ENCODE data around the gene ADAM19. TPM values are rescaled to one million over a fixed set of nuclear protein-coding genes. Genes with fewer than 3 reads are reported as not detected.
A peak's percentile ranks its signal among the peaks of the same experiment; 100 is the strongest.

ADAM19 gene
- total RNA-seq, 1 donor from 2014 or later = 11.5 TPM

DNA sequence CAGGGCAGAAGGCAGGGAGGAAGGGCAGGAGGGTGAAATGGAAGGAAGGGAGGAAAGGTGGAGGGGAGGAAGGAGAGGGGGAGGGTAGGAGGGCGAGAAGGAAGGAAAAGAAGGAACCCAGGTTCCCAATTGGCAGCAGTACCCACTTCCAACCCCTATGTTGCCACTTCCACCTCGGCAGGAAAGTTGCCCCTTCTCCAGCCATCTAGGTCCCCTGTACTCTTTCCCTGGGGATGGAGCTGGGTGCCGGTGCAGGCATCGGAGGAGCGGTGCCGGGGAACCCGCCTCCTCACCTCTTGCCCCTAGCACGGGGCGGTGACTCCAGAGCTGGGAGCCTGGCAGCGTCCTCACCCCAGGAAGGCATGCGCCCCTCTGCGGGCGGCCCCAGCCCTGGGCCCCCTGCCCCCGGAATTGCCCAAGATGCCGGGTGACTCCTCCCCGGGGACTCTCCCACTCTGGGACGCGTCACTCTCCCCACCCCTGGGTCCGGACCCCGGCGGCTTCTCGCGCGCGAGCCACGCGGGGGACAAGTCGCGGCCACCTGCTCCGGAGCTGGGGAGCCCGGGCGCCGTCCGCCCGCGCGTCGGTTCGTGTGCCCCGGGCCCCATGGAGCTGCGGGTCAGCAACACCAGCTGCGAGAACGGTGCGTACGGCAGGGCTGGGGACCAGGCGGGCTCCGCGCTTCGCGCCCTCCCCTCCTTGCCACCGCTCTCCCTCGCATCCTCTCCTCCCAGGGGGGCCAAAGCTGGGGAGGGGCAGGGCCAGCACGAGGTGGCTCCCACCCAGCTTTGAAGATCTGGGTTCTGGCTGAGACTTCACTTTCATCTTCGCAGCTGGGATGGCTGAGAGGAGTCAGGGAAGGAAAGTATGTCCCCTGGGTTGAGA, 115.6 kb downstream of the ADAM19 start, which contains the start of gene NIPAL4:
TSS of gene NIPAL4 (plus strand) at position 499 of the 885 bp plus-strand sequence. CDS start at position 607, 108 bp downstream.
- H3K9ac ChIP-seq = no peak within 1 kb of the TSS

DNA sequence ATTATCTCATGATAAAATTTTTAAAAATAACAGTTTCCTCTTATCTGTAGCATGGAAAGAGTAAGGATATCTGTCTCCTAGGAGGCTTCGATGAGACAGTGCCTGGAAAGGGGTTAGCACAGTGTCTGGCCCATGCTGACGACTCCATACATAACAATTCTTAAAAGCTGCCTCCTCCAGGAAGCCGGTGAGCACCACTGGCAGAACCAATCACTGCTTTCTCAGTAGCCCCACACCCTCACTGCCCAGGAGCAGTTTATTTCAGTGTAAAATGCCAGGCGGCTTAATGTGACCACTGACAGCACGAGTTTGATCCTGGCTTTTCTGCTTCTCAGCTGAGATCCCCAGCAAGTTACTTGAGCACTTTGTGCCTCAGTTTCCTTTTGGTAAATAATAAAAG, 116.7 kb downstream of the ADAM19 start:
- Histone ChIP-seq H3K27me3 (peaks cover 59% of the 10 kb centered on the region), H3K4me1 (peaks cover 10% of the 10 kb centered on the region), H4K20me1 (ENCODE audit: low read depth) (no peaks in the 10 kb centered on the region), H3K4me2 (no peak overlapping the region), H3K9ac (no peak overlapping the region), H2AFZ (replicated peaks) (no peak overlapping the region), H3K4me3 (no peak overlapping the region), H3K27ac (no peak overlapping the region), H3K9me3 (ENCODE audit: low read depth) (no peaks in the 10 kb centered on the region), H3F3A (ENCODE audit: low read depth) (peaks cover 5% of the 10 kb centered on the region), H3K79me2 (ENCODE audit: low read depth) (no peaks in the 10 kb centered on the region), H3K36me3 (no peaks in the 10 kb centered on the region)
- Mint-ChIP-seq H3K27ac (no peak overlapping the region), H3K4me3 (no peak overlapping the region), H3K36me3 (peaks cover 2% of the 10 kb centered on the region), H3K9me3 (no peaks in the 10 kb centered on the region), H3K4me1 (peaks cover 18% of the 10 kb centered on the region), H3K27me3 (ENCODE audit: insufficient read depth, low read depth) (peaks cover 26% of the 10 kb centered on the region)
- no peak for DNase-seq (ENCODE audit: low spot score)
- TF ChIP-seq EZH2 (IDR thresholded peaks at IDR 0.05) = no peak
- no peak for TF ChIP-seq EZH2phosphoT487 (IDR thresholded peaks at IDR 0.05)
- TF ChIP-seq, protein P1, sequence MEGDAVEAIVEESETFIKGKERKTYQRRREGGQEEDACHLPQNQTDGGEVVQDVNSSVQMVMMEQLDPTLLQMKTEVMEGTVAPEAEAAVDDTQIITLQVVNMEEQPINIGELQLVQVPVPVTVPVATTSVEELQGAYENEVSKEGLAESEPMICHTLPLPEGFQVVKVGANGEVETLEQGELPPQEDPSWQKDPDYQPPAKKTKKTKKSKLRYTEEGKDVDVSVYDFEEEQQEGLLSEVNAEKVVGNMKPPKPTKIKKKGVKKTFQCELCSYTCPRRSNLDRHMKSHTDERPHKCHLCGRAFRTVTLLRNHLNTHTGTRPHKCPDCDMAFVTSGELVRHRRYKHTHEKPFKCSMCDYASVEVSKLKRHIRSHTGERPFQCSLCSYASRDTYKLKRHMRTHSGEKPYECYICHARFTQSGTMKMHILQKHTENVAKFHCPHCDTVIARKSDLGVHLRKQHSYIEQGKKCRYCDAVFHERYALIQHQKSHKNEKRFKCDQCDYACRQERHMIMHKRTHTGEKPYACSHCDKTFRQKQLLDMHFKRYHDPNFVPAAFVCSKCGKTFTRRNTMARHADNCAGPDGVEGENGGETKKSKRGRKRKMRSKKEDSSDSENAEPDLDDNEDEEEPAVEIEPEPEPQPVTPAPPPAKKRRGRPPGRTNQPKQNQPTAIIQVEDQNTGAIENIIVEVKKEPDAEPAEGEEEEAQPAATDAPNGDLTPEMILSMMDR (IDR thresholded peaks at IDR 0.05) = no peak

More for the DNA sequence above, 115.6 kb downstream of the ADAM19 start, which contains the start of gene NIPAL4:
- Mint-ChIP-seq H3K9me3 (no peaks in the 10 kb centered on the region), H3K4me3 (peak within 1 kb of the TSS; percentile 76), H3K27me3 (ENCODE audit: insufficient read depth, low read depth) (peaks cover 26% of the 10 kb centered on the region), H3K36me3 (peaks cover 2% of the 10 kb centered on the region), H3K27ac (no peak within 1 kb of the TSS), H3K4me1 (peaks cover 26% of the 10 kb centered on the region)
- peak; percentile 55 for DNase-seq (ENCODE audit: low spot score)
- H3F3A ChIP-seq (ENCODE audit: low read depth) = peaks cover 9% of the 10 kb centered on the region
- H3K27ac ChIP-seq = no peak within 1 kb of the TSS
- H3K27me3 ChIP-seq = peaks cover 59% of the 10 kb centered on the region
- H3K4me3 ChIP-seq = peak within 1 kb of the TSS; percentile 66
- H3K79me2 ChIP-seq (ENCODE audit: low read depth) = no peaks in the 10 kb centered on the region
- TF ChIP-seq EZH2 (IDR thresholded peaks at IDR 0.05) = peak; percentile 72
- TF ChIP-seq, protein P1 (IDR thresholded peaks at IDR 0.05) = no peak
- peak; percentile 74 for TF ChIP-seq EZH2phosphoT487 (IDR thresholded peaks at IDR 0.05)
- H3K4me2 ChIP-seq = peak within 1 kb of the TSS; percentile 96
- peaks cover 17% of the 10 kb centered on the region for H3K4me1 ChIP-seq
- H3K36me3 ChIP-seq = no peaks in the 10 kb centered on the region
- H2AFZ ChIP-seq (replicated peaks) = peak within 1 kb of the TSS; percentile 94
- H4K20me1 ChIP-seq (ENCODE audit: low read depth) = no peaks in the 10 kb centered on the region
- no peaks in the 10 kb centered on the region for H3K9me3 ChIP-seq (ENCODE audit: low read depth)

DNA sequence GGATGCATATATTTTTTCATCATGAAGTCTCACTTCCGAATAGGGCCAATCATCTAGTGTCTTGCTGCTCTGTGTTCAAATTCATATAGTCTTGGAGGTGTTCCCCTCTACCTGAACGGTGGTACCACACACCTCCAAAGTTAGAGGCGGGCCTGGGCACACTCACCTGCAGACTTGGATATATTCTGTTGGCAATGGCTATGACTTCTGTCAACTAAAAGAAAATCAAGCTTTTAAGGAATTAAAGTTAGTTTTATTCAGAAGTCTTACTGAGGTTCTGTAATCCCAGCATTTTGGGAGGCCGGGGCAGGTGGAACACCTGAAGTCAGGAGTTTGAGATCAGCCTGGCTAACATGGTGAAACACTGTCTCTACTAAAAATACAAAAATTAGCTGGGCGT, 118.2 kb downstream of the ADAM19 start:
- Mint-ChIP-seq H3K27ac (no peak overlapping the region), H3K4me3 (no peak overlapping the region), H3K27me3 (ENCODE audit: insufficient read depth, low read depth) (peaks cover 26% of the 10 kb centered on the region), H3K4me1 (peaks cover 16% of the 10 kb centered on the region), H3K9me3 (no peaks in the 10 kb centered on the region), H3K36me3 (peaks cover 2% of the 10 kb centered on the region)
- peaks cover 54% of the 10 kb centered on the region for H3K27me3 ChIP-seq
- H4K20me1 ChIP-seq (ENCODE audit: low read depth) = no peaks in the 10 kb centered on the region
- no peaks in the 10 kb centered on the region for H3K79me2 ChIP-seq (ENCODE audit: low read depth)
- H3K4me3 ChIP-seq = no peak overlapping the region
- H3K4me2 ChIP-seq = no peak overlapping the region
- H3K4me1 ChIP-seq = peaks cover 7% of the 10 kb centered on the region
- H3K9me3 ChIP-seq (ENCODE audit: low read depth) = no peaks in the 10 kb centered on the region
- H3K36me3 ChIP-seq = no peaks in the 10 kb centered on the region
- H3F3A ChIP-seq (ENCODE audit: low read depth) = peaks cover 5% of the 10 kb centered on the region
- H2AFZ ChIP-seq (replicated peaks) = no peak overlapping the region
- H3K27ac ChIP-seq = no peak overlapping the region
- H3K9ac ChIP-seq = no peak overlapping the region
- TF ChIP-seq, protein P1 (IDR thresholded peaks at IDR 0.05) = no peak
- no peak for TF ChIP-seq EZH2 (IDR thresholded peaks at IDR 0.05)
- no peak for TF ChIP-seq EZH2phosphoT487 (IDR thresholded peaks at IDR 0.05)
- no peak for DNase-seq (ENCODE audit: low spot score)
